HCT116 (cell line): ENCODE results near the gene TMEM81. TPM values are rescaled to one million over a fixed set of nuclear protein-coding genes. Genes with fewer than 3 reads are reported as not detected.

Experiments used
- ATAC-seq: fragments of 200-7000 bp; cut with Tn5 transposase; 2 replicates; pipeline ENCODE4 v1.9.1; 2020; ENCODE audit warnings: mild to moderate bottlenecking, moderate library complexity
- BruUV-seq: library from RNA; stranded (reverse); fragments of 400-500 nt; replicated peaks from 2 replicates; lab custom pipeline; 2021; lab: Mats Ljungman, UMichigan
- CTCF ChIA-PET: fragments of 300-600 bp; sonication (Branson Sonifier 250); formaldehyde crosslinking; loops from one replicate; lab custom pipeline; 2021; ENCODE audit warnings: antibody characterized with exemption; lab: Charles Lee
- POLR2A ChIA-PET: fragments of 300-600, 350-600 bp; sonication (Branson Sonifier 250); formaldehyde crosslinking; loops from one replicate; lab custom pipeline; 2021; ENCODE audit warnings: antibody characterized with exemption; lab: Charles Lee
- RAD21 ChIA-PET, 2 experiments: fragments of 300-600 bp; sonication (Branson Sonifier 250); formaldehyde crosslinking; loops; one replicate each; lab custom pipeline; 2023; ENCODE audit warnings: low total read pairs in 2 of 2; ENCODE audit not compliant: uncharacterized antibody in 2 of 2, unreplicated experiment in 2 of 2, low non-redundant PET in 1 of 2; lab: Charles Lee
- DNase-seq: peaks from one replicate; pipeline ENCODE4 v3.0.0-alpha.2; 2010; ENCODE audit warnings: low read depth, low spot score
- H2AFZ ChIP-seq: fragments of 200-600 bp; shearing (Covaris generic), sonication (generic); 2 replicates; pipeline ENCODE4 v1.6.1; 2017; ENCODE audit warnings: low read depth, mixed run types, mixed read lengths, antibody characterized with exemption, low read length; ENCODE audit not compliant: poor library complexity, severe bottlenecking
- H3K27ac ChIP-seq: 2 replicates; pipeline ENCODE4 v1.5.1; 2012; ENCODE audit warnings: low read depth, low read length
- H3K27me3 ChIP-seq: fragments of 200-600 bp; sonication (generic); 2 replicates; pipeline ENCODE4 v1.6.1; 2016; ENCODE audit warnings: mixed run types, low read length, mixed read lengths; ENCODE audit not compliant: insufficient read depth
- H3K36me3 ChIP-seq, 2 experiments: fragments of 200-500 bp in 1 of 2; fragments of 200-600 bp in 1 of 2; sonication (Bioruptor generic) in 1 of 2; sonication (generic) in 1 of 2; 2 replicates each; pipeline versions ENCODE4 v1.5.1 to v1.6.1; 2014 to 2016; ENCODE audit warnings: low read length in 2 of 2, inconsistent platforms in 1 of 2, mixed read lengths in 1 of 2, mixed run types in 1 of 2; ENCODE audit not compliant: insufficient read depth in 2 of 2, control insufficient read depth in 1 of 2
- H3K4me1 ChIP-seq, 2 experiments: fragments of 200-600 bp in 1 of 2; sonication (generic) in 1 of 2; 2 replicates each; pipeline versions ENCODE4 v1.5.1 to v1.6.1; 2012 to 2017; ENCODE audit warnings: low read length in 2 of 2, inconsistent platforms in 1 of 2, mild to moderate bottlenecking in 1 of 2, mixed read lengths in 1 of 2, mixed run types in 1 of 2, moderate library complexity in 1 of 2; ENCODE audit not compliant: insufficient read depth in 2 of 2, control insufficient read depth in 1 of 2
- H3K4me2 ChIP-seq: fragments of 200-600 bp; sonication (generic); 2 replicates; pipeline ENCODE4 v1.6.1; 2017; ENCODE audit warnings: mixed run types, low read length, mixed read lengths
- H3K4me3 ChIP-seq, 2 experiments: fragments of 200-600 bp in 1 of 2; sonication (generic) in 1 of 2; replicated peaks in 1 of 2; 2 replicates each; pipeline ENCODE4 v1.5.1; 2011 to 2016; ENCODE audit warnings: low read length in 2 of 2, control low read depth in 1 of 2, low read depth in 1 of 2, mild to moderate bottlenecking in 1 of 2, mixed read lengths in 1 of 2, mixed run types in 1 of 2
- H3K79me2 ChIP-seq: fragments of 200-600 bp; sonication (generic); 2 replicates; pipeline ENCODE4 v1.6.1; 2017; ENCODE audit warnings: mild to moderate bottlenecking, mixed run types, low read length, moderate library complexity, mixed read lengths; ENCODE audit not compliant: insufficient read depth
- H3K9ac ChIP-seq: fragments of 200-600 bp; sonication (generic); 2 replicates; pipeline ENCODE4 v1.6.1; 2016; ENCODE audit warnings: low read length, mixed read lengths
- H3K9me2 ChIP-seq: fragments of 200-600 bp; sonication (generic), shearing (Covaris generic); 2 replicates; pipeline ENCODE4 v1.6.1; 2017; ENCODE audit warnings: mixed run types, mild to moderate bottlenecking, moderate library complexity; ENCODE audit not compliant: insufficient read depth
- H3K9me3 ChIP-seq, 2 experiments: fragments of 200-500 bp in 1 of 2; fragments of 200-600 bp in 1 of 2; sonication (Bioruptor generic) in 1 of 2; sonication (generic) in 1 of 2; 2 replicates each; pipeline ENCODE4 v1.6.1; 2014 to 2017; ENCODE audit warnings: low read length in 2 of 2, mixed read lengths in 2 of 2, inconsistent platforms in 1 of 2, low read depth in 1 of 2, mild to moderate bottlenecking in 1 of 2, mixed run types in 1 of 2, moderate library complexity in 1 of 2; ENCODE audit not compliant: control insufficient read depth in 1 of 2, insufficient read depth in 1 of 2
- H4K20me1 ChIP-seq: fragments of 200-600 bp; sonication (generic), shearing (Covaris generic); 2 replicates; pipeline ENCODE4 v1.6.1; 2017; ENCODE audit warnings: mixed run types, mild to moderate bottlenecking, moderate library complexity; ENCODE audit not compliant: insufficient read depth
- CBX3 ChIP-seq: IDR thresholded peaks from 2 replicates; pipeline ENCODE4 v1.6.1; 2012; ENCODE audit warnings: low read depth
- EZH2phosphoT487 ChIP-seq: fragments of 200-600 bp; IDR thresholded peaks from 2 replicates; pipeline ENCODE4 v1.6.1; 2018; ENCODE audit warnings: antibody characterized with exemption, borderline replicate concordance
- JUND ChIP-seq: IDR thresholded peaks from 2 replicates; pipeline ENCODE4 v1.6.1; 2012
- POLR2A ChIP-seq: IDR thresholded peaks from 2 replicates; pipeline ENCODE4 v1.7.0; 2011; ENCODE audit warnings: borderline replicate concordance; ENCODE audit not compliant: insufficient read depth, insufficient read length; ENCODE audit errors: extremely low read depth
- REST ChIP-seq: IDR thresholded peaks from 2 replicates; pipeline ENCODE4 v1.6.1; 2012; ENCODE audit warnings: low read depth
- SP1 ChIP-seq: IDR thresholded peaks from 2 replicates; pipeline ENCODE4 v1.6.1; 2012; ENCODE audit warnings: low read depth
- TCF7L2 ChIP-seq: IDR thresholded peaks from 2 replicates; pipeline ENCODE4 v1.7.0; 2011; ENCODE audit warnings: borderline replicate concordance, inconsistent platforms; ENCODE audit not compliant: insufficient read depth, insufficient read length; ENCODE audit errors: extremely low read depth
- intact Hi-C: fragments of 100-400 bp; cut with micrococcal nuclease; formaldehyde crosslinking; loops from 2 replicates; pipeline ENCODE4 v1.10.0; 2022
- total RNA-seq: library from RNA; stranded (reverse); gene quantifications from one replicate; pipeline ENCODE4 v1.2.1, GENCODE V29; 2021; ENCODE audit not compliant: unreplicated experiment
- TF ChIP-seq, protein P1 (sequence below): IDR thresholded peaks from 2 replicates; pipeline ENCODE4 v1.6.1; 2012

Gene TMEM81
- total RNA-seq, 1 experiment from 2014 or later: 4.9 TPM

DNA sequence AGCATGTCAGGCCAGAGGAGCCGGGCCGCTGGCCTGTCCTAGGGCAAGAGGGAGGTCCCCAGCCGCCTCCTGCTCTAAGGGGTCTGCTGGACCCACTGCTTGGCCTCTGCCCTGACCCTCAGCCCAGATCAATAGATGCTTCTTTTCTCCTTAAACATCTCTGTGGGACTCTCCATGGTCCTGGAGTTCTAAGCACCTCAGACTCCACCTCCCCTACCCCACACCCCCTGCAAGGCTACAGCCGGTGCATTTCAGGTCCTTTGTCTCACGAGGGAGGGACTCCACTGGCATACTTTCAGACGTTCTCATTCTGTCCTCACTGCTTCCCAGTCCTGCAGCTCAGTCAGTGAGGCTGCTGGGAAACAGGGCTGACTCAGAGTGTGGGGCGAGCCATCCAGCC is 30.2 kb downstream of the TMEM81 start:
- no peaks in the 10 kb centered on the region for H3K36me3 ChIP-seq
- no peak overlapping the region for H2AFZ ChIP-seq
- ChIA-PET RAD21 (no interaction called here), CTCF (no interaction called here), POLR2A (no interaction called here)
- H3K9me3 ChIP-seq: no peaks in the 10 kb centered on the region
- ATAC-seq: no peak
- H3K27me3 ChIP-seq: no peaks in the 10 kb centered on the region
- DNase-seq: no peak
- H3K79me2 ChIP-seq: no peaks in the 10 kb centered on the region
- no peak overlapping the region for H3K4me2 ChIP-seq
- H3K4me3 ChIP-seq: no peak overlapping the region
- H3K9me2 ChIP-seq: no peaks in the 10 kb centered on the region
- H3K4me1 ChIP-seq: no peaks in the 10 kb centered on the region
- H4K20me1 ChIP-seq: no peaks in the 10 kb centered on the region
- TF ChIP-seq, protein P1, sequence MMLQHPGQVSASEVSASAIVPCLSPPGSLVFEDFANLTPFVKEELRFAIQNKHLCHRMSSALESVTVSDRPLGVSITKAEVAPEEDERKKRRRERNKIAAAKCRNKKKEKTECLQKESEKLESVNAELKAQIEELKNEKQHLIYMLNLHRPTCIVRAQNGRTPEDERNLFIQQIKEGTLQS: no peak
- TF ChIP-seq SP1 (no peak), JUND (no peak), POLR2A (no peak), REST (no peak), TCF7L2 (no peak), CBX3 (no peak), EZH2phosphoT487 (no peak)
- no peak overlapping the region for H3K9ac ChIP-seq
- BruUV-seq: no TSS peak
- intact Hi-C loops: no loop called here
- no peak overlapping the region for H3K27ac ChIP-seq
